Vagina (tissue), 2 donors: ENCODE data around the gene EIF3I.

Source experiments
- CTCF ChIP-seq, 3 experiments: fragments of 450-650 bp in 2 of 3; fragments of 200-600 bp in 1 of 3; sonication (generic) in 1 of 3; IDR thresholded peaks; one replicate each; pipeline ENCODE4 v1.5.1; 2017 to 2019; ENCODE audit warnings: antibody characterized with exemption in 3 of 3, mild to moderate bottlenecking in 2 of 3, moderate library complexity in 2 of 3
- POLR2A ChIP-seq, 2 donors: fragments of 450-650 bp; IDR thresholded peaks; one replicate each; pipeline ENCODE4 v1.6.1; 2017; ENCODE audit warnings: antibody characterized with exemption in 2 of 2, mild to moderate bottlenecking in 2 of 2, moderate library complexity in 2 of 2

- TF ChIP-seq CTCF (IDR thresholded peaks at IDR 0.05) (no peak), POLR2A (IDR thresholded peaks at IDR 0.05) (no peak)
Observed at GRCh38 chr1:32195531-32195930, 26.7 kb upstream of the EIF3I start.
